Left hindlimb (tissue), 1 donor: Measurements from ENCODE around the gene RABL6.

Experiments used
- DNase-seq: peaks from one replicate; pipeline ENCODE4 v3.0.0-alpha.2; 2018

Gene RABL6

DNA sequence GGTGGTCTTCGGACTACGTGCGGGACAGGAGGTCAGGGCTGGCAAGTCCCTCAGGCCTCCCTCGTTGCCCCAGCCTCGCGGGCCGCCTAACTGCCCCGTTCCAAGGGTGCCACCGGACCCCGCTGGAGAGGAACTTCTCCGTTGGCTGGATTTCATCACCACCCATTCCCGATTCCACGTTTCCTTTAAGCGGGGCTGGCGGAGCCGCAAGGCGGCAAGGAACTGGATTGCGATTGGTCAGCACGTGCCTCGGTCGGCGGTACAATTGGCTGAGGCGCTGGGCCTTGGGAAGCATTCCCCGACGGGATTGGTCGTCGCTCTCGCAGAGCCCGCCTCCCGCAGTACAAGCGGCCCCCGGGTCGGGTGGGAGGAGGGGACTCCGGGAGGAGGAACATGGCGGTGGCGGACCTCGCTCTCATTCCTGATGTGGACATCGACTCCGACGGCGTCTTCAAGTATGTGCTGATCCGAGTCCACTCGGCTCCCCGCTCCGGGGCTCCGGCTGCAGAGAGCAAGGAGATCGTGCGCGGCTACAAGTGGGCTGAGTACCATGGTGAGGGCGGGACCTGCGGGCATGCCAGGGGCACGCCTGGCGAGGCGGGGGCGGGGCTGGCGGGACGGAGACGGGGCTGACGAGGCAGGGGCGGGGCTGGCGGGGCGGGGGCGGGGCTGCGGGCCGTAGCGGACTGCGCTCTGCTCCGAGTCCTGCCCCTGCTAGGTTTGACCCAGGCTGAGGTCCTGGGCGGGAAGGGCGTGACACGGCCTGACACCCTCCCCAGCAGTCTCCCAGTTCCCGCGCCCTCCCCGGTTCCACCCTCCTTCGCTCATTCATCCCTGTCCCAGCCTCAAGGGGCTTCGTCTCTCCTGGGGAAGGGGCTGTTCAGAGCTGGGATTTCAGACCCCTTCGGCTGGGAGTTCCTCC, 41.6 kb downstream of the RABL6 start, which contains the start of gene PHPT1:
PHPT1 (plus strand) TSS at position 372 of the 922 bp plus-strand sequence; CDS start at position 394, 22 bp downstream.
- DNase-seq, result peak; percentile 99

GRCh38 chr9:136849960-136850865, 42.5 kb downstream of the RABL6 start:
- peak; percentile 45 for DNase-seq

- peak; percentile 40 for DNase-seq
Observed at GRCh38 chr9:136850866-136851775, 43.4 kb downstream of the RABL6 start.

- DNase-seq, result peak; percentile 23
Observed at GRCh38 chr9:136851941-136852663, 44.4 kb downstream of the RABL6 start, which contains the start of gene MAMDC4. Gene MAMDC4, plus strand, starts transcription at chr9:136852346. Its CDS starts 71 bp downstream, at chr9:136852417.

DNA sequence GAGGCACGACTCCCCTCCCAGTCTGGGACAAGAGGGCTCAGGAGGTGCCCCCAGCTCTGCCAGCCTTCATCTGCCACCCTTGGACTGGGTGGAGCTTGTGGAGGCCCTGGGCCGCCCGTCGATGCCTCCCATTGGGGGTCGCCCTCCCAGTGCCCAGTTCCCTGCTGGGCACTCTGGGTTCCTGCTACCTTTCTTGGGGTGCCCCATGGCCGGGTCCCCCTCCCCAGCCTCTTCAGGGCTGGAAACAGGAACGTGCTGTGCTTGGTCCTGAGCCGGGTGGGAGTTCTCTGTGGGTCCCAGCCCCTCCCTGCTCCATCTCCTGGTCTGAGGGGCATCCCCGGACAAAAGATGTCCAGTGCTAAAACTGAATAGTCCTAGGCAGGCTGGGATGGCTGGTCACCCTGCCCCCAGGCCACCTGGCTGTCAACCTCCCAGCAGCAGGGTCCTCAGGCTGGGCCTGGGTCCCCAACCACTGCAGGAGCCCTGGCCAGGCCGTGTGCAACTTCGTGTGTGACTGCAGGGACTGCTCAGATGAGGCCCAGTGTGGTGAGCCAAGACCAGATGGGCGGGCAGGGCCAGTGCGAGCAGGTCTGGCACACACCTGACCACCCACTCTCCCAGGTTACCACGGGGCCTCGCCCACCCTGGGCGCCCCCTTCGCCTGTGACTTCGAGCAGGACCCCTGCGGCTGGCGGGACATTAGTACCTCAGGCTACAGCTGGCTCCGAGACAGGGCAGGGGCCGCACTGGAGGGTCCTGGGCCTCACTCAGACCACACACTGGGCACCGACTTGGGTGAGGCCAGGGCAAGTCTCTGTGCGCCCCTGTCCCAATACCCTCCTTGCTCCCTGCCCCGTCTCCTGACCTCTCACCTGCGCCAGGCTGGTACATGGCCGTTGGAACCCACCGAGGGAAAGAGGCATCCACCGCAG, 45.2 kb downstream of the RABL6 start:
- DNase-seq, result peak; percentile 47

DNA sequence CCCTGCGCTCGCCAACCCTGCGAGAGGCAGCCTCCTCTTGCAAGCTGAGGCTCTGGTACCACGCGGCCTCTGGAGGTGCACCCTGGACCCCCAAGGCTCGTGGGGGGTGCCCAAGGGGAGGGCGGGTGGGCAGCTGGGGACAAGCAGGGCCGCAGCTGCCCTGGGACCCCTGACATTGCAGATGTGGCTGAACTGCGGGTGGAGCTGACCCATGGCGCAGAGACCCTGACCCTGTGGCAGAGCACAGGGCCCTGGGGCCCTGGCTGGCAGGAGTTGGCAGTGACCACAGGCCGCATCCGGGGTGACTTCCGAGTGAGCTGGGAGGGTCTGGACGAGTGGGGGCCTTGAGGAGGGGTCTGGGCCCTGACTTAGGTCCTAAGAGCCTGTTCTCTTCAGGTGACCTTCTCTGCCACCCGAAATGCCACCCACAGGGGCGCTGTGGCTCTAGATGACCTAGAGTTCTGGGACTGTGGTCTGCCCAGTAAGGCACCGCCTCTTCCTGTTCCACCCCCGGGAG, 45.9 kb downstream of the RABL6 start:
- DNase-seq, result no peak

GRCh38 chr9:136854113-136854841, 46.5 kb downstream of the RABL6 start:
- DNase-seq, result peak; percentile 52

DNA sequence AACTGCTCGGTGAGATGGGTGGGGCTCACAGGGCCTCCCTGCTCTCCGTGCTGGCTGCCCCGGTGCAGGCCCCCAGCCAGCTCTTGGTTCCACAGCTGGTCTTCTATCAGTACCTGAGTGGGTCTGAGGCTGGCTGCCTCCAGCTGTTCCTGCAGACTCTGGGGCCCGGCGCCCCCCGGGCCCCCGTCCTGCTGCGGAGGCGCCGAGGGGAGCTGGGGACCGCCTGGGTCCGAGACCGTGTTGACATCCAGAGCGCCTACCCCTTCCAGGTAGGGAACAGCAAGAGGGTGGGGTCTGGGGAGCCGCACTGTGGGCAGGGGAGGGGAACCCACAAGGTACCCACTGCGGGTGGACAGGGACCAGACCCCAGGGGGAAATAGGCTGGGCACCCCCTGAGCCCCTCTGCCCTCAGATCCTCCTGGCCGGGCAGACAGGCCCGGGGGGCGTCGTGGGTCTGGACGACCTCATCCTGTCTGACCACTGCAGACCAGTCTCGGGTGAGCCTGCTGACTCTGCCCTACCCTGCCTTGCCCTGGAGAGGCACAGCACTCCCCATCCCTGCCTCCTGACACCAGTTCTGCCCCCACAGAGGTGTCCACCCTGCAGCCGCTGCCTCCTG, 47.2 kb downstream of the RABL6 start:
- DNase-seq, result peak; percentile 39

DNA sequence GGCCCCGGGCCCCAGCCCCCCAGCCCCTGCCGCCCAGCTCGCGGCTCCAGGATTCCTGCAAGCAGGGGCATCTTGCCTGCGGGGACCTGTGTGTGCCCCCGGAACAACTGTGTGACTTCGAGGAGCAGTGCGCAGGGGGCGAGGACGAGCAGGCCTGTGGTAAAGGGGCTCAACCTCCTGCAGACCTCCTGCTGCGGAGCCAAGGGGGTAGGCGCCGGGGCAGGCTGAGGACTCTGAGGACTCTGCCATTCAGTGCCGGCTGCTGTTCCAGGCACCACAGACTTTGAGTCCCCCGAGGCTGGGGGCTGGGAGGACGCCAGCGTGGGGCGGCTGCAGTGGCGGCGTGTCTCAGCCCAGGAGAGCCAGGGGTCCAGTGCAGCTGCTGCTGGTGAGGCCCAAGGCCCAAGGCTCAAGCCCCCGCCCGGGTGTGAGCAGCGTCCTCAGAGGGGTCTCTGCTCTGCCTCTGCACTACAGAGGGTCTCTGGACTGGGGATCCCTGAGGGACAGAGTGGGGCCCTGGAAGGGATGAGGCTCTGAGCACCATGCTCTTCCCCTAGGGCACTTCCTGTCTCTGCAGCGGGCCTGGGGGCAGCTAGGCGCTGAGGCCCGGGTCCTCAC, 47.8 kb downstream of the RABL6 start:
- DNase-seq, result no peak

- DNase-seq, result no peak
Observed at GRCh38 chr9:136856079-136856476, 48.3 kb downstream of the RABL6 start.

DNA sequence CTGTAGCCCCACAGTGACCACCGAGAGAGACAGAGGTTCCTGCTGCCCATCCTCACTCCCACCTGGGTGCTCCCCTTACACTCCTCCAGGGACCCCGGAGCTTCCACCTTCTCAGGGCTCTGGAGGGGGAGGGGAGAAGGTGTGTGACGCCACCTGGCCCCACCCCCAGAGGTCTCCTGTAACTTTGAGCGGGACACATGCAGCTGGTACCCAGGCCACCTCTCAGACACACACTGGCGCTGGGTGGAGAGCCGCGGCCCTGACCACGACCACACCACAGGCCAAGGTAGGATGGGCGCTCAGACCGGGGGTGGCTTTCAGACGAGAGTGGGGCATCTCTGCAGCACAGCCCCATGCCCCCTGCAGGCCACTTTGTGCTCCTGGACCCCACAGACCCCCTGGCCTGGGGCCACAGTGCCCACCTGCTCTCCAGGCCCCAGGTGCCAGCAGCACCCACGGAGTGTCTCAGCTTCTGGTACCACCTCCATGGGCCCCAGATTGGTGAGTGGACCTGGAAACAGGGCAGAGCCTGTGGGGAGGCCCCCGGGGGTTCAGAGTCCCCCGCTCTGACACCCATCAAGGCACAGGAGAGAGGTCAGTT, 48.9 kb downstream of the RABL6 start:
- peak; percentile 37 for DNase-seq

- DNase-seq, result peak; percentile 42
Observed at GRCh38 chr9:136857166-136857565, 49.4 kb downstream of the RABL6 start.

DNA sequence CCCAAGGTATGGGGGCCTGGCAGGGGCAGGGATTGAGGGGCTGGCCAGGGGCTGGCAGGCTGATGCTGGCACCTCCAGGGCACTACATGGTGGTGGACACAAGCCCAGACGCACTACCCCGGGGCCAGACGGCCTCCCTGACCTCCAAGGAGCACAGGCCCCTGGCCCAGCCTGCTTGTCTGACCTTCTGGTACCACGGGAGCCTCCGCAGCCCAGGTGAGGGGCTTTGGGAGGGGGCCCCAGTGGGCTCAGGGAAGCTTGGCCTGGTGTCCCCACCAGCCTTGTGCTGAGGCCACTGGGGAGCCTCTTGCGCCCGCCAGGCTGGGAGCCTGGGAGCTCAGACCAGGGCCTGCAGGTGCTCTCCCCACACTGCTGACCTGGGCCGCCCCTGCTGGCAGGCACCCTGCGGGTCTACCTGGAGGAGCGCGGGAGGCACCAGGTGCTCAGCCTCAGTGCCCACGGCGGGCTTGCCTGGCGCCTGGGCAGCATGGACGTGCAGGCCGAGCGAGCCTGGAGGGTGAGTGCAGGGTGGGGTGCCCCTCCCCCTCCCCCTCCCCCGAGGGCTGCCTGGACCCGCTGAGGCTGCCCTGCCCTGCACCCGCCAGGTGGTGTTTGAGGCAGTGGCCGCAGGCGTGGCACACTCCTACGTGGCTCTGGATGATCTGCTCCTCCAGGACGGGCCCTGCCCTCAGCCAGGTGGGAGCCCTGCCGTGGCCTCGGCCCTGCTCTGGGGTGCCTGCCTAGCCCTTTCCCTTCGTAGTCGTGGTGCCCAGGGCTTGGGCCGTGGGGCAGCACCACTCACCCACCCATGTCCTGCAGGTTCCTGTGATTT, 50.0 kb downstream of the RABL6 start:
- DNase-seq, result peak; percentile 34

DNA sequence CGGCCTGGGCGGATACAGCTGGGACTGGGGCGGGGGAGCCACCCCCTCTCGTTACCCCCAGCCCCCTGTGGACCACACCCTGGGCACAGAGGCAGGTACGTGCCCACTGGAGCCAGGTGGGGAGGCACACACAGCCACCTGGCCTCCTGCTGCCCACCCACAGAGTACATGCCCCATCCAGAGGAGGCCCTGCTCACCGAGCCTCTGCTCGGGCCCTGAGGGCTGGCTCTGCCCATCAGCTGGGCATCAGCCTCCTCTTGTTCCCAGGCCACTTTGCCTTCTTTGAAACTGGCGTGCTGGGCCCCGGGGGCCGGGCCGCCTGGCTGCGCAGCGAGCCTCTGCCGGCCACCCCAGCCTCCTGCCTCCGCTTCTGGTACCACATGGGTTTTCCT, 50.7 kb downstream of the RABL6 start:
- no peak for DNase-seq

DNA sequence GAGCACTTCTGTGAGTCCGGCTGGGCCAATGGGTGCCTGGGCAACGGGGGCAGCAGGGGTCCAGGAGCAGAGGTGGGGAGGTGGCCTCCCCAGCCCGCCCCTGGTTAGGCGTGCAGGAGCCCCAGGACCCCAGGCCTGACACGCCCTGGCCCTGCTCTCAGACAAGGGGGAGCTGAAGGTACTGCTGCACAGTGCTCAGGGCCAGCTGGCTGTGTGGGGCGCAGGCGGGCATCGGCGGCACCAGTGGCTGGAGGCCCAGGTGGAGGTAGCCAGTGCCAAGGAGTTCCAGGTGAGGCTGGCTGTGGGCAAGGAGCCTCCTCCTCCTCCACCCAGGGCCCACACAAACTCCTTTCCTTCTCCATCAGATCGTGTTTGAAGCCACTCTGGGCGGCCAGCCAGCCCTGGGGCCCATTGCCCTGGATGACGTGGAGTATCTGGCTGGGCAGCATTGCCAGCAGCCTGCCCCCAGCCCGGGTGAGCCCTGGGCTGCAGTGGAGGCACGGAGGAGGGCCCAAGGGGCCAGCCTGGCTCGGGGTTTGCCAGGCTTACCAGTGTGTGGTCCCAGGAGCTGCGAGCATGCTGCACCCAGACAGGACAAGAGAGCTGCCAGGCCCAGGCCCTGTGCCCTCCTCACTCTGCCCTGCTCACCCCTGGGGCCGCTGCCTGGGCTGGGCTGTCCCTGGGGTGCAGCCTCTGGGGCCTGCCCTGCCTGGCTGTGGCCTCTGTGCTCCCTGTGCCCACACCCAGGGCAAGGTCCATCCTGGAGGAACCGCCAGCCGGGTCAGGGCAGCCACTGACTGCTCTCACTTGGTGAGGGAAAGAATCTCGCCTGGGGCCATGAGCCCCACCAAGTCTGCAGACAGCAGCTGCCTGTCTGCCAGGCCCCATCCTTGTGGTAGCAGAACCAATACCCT, 51.4 kb downstream of the RABL6 start:
- DNase-seq, result peak; percentile 70

DNA sequence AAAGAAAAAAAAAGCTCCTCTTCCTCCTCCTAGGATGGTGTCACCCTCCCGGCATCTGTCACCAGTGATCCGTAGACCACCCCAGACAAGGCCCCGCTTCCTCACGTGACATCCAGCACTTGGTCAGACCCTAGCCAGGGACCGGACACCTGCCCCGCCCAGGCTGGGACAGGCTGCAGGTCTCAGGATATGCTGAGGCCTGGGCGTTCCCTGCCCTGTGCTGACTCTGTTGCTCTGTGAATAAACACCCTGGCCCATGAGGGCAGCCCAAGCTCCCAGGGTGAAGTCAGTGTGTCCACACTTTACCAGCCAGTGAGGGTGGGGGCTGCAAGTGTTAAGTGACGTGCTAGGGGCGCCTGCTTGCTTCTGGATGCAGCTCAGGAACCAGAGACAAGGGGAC, 52.8 kb downstream of the RABL6 start:
- DNase-seq, result no peak
